ENCODE data around the gene RNF166.

RNF166 gene

DNA sequence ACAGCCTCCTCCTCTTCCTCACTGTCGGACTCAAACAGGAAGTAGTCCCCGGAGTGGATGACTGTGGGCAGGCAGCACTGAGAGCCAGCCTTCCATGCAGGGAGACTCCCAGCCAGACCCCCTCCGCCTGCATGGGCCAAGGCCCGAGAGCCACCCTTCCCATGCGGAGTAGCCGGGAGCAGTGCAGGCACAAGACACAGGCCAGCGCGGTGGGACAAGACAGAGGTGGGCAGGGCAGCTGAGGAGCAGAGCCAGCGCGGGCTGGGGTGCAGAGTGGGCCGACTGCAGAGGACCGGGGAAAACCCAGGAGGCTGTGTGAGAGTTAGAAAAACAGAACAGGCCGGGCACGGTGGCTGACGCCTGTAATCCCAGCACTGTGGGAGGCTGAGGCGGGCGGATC, 17.7 kb upstream of the RNF166 start:
- no peak for DNase-seq (ENCODE audit: low read depth, low spot score)

DNA sequence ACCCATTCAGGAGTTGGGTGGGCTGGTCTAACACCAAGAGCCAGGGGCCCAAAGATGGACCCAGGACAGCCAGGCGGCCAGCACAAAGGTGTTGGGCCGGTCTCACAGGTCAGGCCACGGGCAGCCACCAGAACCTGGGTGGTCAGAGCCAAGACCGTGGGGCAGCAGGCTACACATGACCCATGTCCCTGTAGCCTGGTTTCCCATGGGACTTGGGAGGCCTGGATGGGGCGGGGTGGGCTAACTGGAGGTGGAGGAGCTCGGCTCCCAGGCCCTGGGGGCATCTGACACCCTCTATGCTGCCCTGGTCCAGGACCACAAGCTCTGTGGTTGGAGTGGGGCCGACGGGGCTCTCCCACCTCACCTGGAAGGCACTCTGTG, 17.3 kb upstream of the RNF166 start:
- DNase-seq (ENCODE audit: low read depth, low spot score) = no peak

DNA sequence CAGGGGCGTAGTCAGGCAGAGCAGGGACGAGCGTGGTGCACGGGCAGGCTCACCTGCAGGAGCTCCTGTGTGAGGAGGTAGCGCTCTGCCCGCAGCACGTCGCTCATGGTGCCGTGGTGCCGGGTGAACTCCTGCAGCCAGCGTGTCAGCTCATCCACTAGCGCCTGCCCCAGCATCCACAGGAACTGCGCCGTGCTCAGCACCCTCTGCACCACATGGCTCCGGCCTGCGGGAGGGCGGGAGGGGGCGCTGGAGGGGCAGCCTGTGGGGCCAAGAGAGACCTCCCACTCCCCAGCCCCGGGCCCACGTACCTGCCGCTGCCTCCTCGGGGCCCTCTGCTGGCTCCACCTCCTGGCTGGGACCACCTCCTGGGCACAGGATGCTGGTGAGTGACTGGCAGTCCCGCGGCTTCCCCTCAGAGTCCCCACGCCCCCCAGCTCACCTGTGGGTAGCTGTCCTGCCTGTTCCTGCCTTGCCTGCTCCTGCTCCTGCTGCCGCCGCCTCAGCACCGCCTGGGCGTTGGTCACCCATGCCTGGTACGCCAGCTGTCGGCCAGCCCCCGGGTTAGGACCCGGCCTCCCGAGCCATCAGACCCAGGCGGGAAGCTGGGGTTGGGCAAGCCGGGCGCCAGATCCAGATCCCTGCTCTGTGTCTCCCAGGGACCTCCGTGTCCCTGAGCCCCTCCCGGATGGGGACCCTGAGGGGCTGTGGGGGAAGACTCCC, 16.7 kb upstream of the RNF166 start:
- DNase-seq (ENCODE audit: low read depth, low spot score) = no peak

DNA sequence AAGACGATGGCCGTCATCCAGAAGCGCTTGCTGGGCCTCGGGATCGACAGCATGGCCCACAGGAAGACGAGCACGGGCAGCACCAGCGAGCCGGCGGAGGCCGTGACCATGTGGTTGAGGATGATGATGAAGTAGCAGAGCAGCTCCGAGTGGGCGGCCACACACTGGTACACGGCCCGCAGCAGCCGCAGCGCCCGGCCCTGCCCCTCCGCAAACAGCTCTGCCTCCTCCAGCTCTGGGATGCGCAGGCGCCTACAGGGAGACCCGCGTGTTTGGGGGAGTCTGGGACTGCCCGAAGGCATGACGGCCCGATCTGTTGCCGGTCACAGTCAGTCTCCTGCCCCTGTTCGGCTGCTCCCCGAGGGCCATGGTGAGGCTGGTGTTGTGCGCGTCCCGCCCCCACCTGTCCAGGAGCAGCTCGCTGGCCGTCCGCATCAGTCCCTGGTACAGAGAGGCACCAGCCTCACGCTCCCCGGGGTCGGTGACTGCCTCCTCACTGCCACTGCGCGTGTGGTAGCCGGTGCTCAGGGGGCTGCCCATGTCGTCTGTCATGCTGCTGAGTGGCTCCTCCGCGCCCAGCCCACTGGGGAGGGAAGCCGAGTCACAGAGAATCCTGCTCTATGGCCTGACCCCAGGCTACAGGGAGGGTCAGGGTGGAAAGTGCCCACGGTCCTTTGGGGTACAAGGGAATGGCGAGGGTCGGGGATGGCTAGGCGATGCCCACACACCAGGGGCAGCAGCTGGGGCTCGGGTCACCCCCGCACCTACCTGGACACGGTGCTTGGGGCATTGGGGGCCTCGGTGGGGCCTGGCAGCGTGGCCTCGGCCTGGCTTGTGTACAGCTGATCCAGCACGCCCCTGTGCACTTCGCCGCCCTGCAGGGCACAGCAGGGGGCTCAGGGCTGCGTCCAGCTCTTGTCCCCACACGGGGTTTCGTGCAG, 15.9 kb upstream of the RNF166 start:
- no peak for DNase-seq (ENCODE audit: low read depth, low spot score)

DNA sequence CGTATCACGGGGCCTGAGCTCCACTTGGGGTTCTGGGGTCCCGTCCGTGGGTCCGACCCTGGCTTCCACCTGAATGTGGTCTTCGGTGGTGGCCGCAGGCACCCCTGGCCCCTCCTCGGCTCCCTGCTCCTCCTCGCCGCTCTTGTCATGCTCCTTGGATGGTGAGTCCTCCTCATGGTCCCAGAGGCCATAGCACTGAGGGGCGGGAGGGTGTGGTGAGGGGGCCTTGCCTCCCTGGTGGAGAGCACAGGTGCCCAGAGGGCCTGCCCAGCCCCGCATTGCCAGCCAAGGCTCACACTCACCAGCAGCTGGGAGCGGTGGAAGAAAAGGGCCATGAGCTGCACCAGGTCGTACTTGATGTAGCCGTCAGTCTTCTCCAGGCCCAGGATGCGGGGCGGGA, 15.0 kb upstream of the RNF166 start:
- no peak for DNase-seq (ENCODE audit: low read depth, low spot score)

DNA sequence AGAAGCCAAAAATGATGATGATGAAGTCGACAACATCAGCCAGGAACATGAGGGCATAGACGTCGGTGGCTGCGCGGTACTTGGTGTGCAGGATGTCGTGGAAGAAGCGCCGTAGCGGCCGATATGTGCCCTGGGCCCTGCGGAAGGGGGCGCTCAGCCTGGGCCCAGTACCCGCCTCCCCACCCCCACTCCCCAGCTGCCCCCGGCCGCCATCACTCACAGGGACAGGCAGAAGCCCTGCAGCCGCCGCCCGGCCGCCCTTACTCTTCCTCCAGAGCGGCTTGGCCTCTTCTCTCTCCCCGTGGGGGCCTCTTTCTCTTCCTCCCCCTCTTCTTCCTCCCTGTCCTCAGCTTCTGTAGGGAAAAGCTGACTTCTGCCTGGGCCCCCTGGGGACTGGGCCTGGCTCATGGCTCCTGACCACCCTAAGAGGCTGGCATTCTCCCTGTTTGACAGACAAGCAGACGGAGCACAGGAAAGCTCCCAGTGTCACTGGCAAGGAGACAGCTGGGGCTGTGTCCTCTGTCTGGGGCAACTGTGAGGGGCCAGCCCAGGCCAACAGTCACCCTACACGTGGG, 14.3 kb upstream of the RNF166 start:
- no peak for DNase-seq (ENCODE audit: low read depth, low spot score)

DNA sequence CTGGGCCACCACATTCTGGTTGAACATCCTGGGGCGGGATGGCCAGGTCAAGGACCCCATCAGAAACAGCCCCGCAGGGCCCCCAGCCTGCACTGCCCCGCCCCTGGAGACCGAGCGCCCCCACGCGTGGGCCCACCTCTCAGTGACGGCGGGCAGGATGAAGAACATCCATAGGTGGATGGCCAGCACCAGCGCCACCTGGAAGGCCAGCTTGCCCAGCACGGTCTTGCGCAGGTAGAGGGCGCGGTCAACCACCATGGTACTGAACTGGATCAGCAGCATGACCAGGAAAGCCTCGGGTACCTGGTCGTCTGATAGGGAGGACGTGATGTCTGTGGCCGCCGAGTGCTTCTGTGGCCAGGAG, 13.7 kb upstream of the RNF166 start:
- DNase-seq (ENCODE audit: low read depth, low spot score) = no peak

DNA sequence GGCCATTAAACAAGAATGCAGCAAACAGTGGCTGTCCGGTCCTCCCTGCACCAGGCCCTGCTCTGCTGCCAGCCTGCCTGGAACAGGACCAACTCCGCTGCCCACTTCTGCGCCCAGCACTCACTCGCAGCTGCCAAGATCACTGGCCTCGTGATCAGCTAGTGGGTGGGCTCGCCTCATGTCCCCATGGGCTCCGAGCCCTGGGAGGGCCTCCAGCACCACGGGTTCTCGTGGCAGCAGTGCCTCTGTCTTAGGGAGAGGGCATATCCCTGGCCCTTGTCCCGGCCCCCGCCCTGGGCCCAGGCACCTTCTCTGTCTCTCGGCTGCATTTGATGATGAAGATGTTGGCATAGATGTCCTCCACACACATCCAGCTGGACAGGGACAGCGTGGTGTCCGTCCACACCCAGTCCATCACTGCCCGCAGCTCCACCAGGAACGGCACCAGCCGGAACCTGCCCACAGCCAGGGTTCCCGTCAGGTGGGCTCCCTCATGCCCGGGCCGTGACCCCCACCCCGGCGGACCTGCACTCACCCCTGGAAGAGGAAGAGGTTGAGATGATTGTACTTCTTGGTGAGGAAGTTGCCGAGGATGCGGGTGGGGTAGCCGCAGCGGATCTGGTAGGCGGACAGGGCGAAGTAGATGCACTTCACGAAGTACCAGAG, 13.2 kb upstream of the RNF166 start:
- DNase-seq (ENCODE audit: low read depth, low spot score) = no peak

DNA sequence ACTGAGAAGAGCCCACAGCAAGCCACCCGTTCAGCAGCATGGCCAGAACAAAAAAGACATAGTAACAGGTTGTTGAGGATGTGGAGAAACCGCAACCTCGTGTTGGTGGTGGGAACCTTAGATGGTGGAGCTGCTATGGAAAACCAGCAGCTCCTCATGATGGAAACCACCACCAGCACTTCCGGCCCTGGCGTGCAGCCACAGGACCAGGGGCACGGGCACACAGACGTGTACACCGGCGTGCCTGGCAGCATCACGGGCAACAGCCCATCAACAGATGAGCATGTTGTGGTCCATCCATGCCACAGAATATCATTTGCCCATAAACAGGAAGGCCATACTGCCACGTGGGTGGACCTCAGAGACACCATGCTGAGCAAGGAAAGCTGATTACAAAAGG, 12.0 kb upstream of the RNF166 start:
- no peak for DNase-seq (ENCODE audit: low read depth, low spot score)

DNA sequence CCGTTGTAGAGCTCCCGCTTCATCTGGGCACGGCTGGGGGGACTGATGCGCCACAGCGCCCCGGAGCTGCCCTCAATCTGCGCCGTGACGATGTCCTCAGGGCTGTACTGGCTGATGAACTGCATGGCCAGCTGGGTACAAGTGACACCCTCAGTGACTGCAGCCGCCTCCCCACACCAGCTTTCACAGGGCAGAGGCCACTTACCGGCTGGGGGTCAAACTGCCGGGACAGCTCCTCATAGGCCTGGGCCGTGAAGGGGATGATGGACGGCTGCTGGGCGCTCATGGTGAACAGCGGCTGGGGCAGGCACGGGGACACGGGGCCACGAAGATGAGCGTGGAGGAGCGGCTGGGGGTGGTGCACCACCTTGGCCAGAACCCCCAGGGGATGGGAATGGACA, 10.4 kb upstream of the RNF166 start:
- DNase-seq (ENCODE audit: low read depth, low spot score) = no peak

DNA sequence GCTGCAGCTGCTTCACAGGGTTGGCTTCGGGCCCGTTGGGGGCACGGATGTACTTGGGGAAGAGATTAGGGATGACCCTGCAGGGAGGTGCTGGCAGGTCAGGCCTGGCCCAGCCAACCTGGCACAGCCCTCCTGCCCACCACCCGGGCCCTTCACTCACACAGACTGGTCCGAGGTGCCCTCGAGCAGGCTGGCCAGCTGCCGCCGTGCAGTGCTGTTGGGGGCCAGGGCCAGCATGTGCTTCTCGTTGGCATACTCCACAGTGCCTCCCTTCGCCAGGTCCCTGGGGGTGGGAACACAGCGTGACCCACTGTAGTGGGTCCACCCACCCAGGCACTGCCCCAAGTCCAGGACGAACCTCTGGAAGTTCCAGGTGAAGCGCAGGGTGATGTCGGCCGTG, 10.0 kb upstream of the RNF166 start:
- DNase-seq (ENCODE audit: low read depth, low spot score) = no peak

DNA sequence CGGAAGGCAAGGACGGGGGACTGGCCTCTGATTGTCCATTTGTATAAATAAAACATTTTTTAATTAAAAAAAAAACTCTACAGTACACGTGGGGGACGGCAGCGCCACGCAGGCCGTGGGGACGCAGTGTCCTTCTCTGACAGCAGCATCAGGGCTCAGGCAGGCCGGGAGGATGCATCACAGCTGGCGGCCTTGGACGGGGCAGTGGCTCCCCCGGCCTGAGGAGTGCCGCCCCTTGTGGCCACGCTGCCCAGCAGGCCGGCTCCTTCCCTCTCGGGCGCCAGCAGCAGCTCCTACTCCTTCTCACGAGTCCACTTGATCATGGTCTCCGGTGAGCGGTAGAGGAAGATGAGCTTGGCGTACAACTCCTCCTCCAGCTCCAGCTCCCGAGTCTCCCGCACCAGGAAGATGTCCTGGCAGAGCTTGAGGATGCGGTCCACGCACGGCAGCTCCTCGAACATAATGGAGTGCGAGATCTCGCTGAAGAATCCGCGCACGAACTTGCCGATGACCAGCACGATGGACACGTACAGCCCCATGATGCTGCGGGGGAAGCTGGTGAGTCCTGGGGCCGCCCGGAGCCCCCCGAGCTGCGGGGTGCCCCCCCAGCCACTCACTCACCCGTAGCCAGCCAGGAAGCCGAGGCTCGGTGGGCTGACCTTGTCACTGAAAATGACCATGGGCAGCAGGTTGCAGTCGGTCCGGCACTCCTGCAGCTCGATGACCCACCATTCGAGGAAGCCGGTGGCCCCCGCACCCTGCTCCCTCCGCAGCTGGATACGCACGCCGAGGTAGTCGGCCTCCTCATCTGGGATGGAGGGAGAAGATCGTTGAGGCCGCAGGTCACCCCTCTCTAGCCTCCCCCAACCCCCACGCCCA, 9.3 kb upstream of the RNF166 start:
- DNase-seq (ENCODE audit: low read depth, low spot score) = no peak

DNA sequence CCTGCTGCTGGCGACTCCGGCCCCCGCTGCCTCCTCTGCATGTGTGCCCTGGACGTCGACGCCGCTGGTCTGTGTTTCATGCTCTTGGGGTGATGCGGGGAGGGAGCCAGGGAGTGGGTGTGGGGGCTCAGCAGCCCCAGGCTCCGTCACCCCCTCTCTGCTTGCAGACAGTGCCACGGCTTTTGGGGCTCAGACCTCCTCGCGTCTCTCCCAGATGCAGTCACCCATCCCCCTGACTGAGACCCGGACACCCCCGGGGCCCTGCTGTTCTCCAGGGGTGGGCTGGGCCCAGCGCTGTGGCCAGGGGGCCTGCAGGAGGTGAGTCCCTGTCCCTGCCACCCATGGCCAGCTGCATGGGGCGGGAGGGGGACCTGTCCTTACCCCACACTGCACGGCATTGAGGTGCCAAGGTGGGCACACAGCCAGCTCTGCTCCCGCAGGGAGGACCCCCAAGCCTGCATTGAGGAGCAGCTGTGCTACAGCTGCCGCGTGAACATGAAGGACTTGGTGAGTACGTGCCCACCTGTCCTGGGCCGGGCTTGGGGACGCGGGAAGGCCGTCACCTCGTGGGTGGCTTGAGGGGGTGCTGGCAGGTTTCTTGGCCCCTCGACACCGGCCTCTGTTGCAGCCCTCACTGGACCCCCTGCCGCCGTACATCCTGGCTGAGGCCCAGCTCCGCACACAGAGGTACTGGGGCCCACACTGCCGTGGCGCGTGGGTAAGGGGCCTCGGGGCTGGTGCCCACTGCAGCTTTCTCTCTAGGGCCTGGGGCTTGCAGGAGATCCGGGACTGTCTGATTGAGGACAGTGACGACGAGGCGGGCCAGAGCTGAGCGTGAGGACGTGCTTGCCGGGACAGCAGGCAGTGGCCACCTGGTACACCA, 8.5 kb upstream of the RNF166 start:
- DNase-seq (ENCODE audit: low read depth, low spot score) = no peak

DNA sequence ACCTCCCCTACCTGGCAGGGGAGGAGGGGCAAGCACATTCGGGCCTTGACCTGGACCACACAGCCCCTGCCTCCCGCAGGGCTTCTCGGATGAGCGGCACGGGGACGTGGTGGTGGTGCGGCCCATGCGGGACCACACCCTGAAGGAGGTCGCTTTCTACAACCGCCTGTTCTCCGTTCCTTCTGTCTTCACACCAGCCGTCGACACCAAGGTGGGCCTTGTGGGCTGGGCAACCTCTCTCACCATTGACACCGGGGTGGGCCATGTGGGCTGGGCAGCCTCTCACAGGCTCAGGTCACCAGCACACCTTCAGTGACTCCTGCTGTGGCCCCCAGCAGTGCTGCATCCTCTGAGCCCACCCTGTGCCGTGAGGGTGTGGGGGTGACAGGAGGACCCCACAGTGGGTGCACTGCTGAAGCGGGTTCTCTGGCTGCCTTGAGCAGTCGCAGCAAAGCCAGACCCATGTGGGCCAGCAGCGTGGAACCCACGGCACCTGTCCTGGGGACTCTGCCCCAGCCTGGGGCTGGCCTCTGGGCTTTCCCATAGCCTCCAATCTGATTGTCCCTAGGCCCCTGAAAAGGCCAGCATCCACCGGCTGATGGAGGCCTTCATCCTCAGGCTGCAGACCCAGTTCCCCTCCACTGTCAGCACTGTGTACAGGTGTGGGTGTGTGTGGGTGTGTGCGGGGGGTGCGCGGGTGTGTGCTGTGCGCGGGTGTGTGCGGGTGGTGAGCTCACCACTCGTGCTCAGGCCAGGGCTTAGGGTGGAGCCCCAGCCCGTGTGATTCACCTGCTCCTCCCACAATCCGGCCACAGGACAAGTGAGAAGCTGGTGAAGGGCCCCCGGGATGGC, 7.6 kb upstream of the RNF166 start:
- DNase-seq (ENCODE audit: low read depth, low spot score) = no peak

DNA sequence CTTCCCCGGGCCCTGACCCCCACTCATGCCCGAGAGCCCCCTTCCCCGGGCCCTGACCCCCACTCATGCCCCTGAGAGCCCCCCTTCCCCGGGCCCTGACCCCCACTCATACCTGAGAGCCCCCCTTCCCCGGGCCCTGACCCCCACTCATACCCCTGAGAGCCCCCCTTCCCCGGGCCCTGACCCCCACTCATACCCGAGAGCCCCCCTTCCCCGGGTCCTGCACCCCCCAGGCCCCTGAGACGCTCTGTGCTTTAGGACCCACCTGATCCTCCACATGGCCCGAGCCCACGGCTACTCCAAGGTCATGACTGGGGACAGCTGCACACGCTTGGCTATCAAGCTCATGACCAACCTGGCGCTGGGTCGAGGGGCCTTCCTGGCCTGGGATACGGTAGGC, 6.8 kb upstream of the RNF166 start:
- no peak for DNase-seq (ENCODE audit: low read depth, low spot score)

DNA sequence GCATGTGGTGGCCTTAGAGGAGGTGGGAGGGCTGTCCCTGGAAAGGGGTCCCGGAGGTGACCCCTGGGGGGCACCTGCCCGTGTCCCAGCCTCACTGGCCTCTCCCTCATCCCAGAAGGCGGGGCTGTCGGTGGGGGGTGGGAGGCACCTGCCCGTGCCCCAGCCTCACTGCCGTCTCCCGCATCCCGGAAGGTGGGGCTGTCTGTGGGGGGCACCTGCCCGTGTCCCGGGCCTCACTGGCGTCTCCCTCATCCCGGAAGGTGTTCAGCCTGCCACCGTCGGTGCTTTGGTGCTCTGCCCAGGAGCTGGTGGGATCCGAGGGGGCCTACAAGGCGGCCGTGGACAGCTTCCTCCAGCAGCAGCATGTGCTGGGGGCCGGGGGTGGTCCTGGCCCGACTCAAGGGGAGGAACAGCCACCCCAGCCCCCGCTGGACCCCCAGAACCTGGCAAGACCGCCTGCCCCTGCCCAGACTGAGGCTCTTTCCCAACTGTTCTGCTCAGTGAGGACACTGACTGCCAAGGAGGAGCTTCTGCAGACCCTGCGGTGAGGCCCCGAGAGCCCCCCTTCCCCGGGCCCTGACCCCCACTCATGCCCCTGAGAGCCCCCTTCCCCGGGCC, 6.3 kb upstream of the RNF166 start:
- no peak for DNase-seq (ENCODE audit: low read depth, low spot score)

DNA sequence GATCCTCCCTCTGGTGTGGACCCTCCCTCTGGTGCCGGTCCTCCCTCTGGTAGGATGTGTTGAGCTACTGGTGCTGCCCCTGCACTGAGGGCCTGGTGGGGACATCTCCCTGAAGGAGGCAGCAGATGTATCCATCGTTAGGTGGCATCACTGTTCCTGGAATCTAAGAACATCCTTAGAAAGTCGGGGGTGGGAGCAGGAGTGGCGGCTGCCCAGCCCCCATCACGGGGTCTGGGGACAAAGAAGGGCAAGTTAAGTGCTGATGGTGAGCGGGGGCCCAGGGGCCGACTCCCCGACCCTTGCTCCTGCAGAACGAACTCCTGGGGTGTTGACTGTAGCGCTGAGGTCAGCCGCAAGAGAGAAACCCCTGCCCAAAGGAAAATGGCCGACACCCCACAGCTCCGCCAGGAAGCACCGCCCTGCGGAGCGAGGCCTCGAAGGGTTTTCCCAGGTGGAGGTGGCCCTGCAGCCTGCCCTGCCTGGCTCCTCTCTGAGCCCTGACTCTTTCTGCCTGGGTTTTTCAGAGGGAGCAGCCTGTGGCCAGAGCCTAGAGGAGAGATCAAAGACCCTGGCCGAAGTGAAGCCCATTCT, 5.6 kb upstream of the RNF166 start:
- no peak for DNase-seq (ENCODE audit: low read depth, low spot score)

DNA sequence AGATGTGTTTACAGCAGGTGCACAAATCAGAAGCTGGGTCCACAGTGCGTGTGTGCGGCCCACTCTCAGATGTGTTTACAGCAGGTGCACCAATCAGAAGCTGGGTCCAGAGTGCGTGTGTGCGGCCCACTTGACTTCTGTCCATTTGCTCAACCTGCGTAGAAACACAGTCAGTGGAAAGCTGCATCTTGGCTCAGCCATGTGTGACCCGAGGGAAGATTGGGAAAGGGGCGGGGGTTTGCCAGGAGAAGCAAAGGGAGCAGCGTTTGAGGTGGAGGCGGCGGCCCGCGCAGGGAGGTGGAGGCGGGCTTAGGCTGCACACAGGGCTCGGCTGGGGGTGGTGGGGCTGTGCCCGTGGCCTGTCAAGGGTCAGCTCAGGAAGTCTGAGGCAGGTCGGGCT, 4.3 kb upstream of the RNF166 start:
- DNase-seq (ENCODE audit: low read depth, low spot score) = no peak

All from activated CD4-positive, CD25-positive, alpha-beta regulatory T cell treated with anti-CD3 and anti-CD28 coated beads, Interleukin-2, amount 50 U/mL, for 16 hours (primary cell).